Gastroesophageal sphincter (tissue), 3 donors: ENCODE results near the gene NRXN3.

Experiments used
- CTCF ChIP-seq, 4 experiments: fragments of 200-600 bp in 2 of 4; fragments of 450-650 bp in 2 of 4; sonication (generic) in 1 of 4; IDR thresholded peaks; one replicate each; pipeline ENCODE4 v1.5.1; 2017 to 2019; ENCODE audit warnings: antibody characterized with exemption in 4 of 4, mild to moderate bottlenecking in 2 of 4, moderate library complexity in 2 of 4
- EP300 ChIP-seq: sonication (generic); formaldehyde crosslinking; IDR thresholded peaks from one replicate; pipeline ENCODE4 v1.6.1; 2017; ENCODE audit warnings: antibody characterized with exemption, mild to moderate bottlenecking
- POLR2A ChIP-seq, 2 donors: fragments of 450-650 bp; IDR thresholded peaks; one replicate each; pipeline ENCODE4 v1.6.1; 2017; ENCODE audit warnings: antibody characterized with exemption in 2 of 2, mild to moderate bottlenecking in 2 of 2, moderate library complexity in 1 of 2

- TF ChIP-seq POLR2A (IDR thresholded peaks at IDR 0.05) = no peak
- TF ChIP-seq EP300 = no peak
- TF ChIP-seq CTCF (IDR thresholded peaks at IDR 0.05) = peak in 2 of 4 experiments; percentile 5 to 22
These were observed 1104.6 kb downstream of the NRXN3 start for GRCh38 chr14:79274641-79275291.
